Measurements from ENCODE around the gene ZNF487. TPM values are rescaled to one million over a fixed set of nuclear protein-coding genes. Genes with fewer than 3 reads are reported as not detected.

The ZNF487 gene
- total RNA-seq, 1 experiment from 2014 or later: 4.0 TPM

DNA sequence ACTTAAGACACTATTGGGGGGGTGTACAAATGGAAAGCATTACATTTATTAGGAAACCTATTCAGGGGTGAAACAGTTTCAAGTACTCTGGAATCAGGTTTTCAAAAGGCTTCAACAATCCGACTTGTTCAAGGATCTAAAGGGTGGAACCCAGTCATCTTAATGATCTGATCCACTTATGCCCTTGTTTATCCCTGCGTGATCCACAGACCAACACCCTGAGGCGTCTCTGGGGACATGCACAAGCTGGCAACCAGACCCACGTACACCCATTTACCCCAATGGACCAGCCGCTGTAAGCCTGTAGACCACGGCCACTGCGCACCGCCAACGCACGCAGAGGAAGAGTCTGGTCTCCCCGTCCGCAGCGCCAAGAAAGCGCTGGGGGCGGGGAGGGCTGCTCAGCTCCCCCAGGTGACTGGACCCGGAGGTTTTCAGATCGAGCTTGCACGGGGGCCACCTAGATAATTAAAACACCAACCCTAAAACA lies 41.3 kb upstream of the ZNF487 start:
- H3K9me2 ChIP-seq (ENCODE audit: insufficient read depth): no peaks in the 10 kb centered on the region
- no peak for DNase-seq (ENCODE audit: low read depth, low spot score)
- H3K4me3 ChIP-seq (replicated peaks in 1 of 2; ENCODE audit: low read depth in 1 of 2, low read length in 2 of 2): peak overlapping the region; percentile 60 to 63
- no TSS peak for BruUV-seq (replicated peaks)
- H3K9me3 ChIP-seq (ENCODE audit: control insufficient read depth in 1 of 2, insufficient read depth in 1 of 2, low read depth in 1 of 2, low read length in 2 of 2): no peaks in the 10 kb centered on the region
- intact Hi-C loops (cut with micrococcal nuclease): no loop called here
- H3K36me3 ChIP-seq (ENCODE audit: control insufficient read depth in 1 of 2, insufficient read depth in 2 of 2, low read length in 2 of 2): peaks cover 28 to 64% of the 10 kb centered on the region in 2 experiments
- no peaks in the 10 kb centered on the region for H3K27me3 ChIP-seq (ENCODE audit: insufficient read depth, low read length)
- RAD21 ChIA-PET (ENCODE audit: low non-redundant PET in 1 of 2, low total read pairs in 2 of 2, uncharacterized antibody in 2 of 2, unreplicated experiment in 2 of 2): no interaction called here
- H4K20me1 ChIP-seq (ENCODE audit: insufficient read depth): peaks cover 37% of the 10 kb centered on the region; the same call in 1 of the 2 replicates
- H3K27ac ChIP-seq (ENCODE audit: low read depth, low read length): peak overlapping the region; percentile 96
- H3K79me2 ChIP-seq (ENCODE audit: insufficient read depth, low read length): peaks cover 99% of the 10 kb centered on the region
- TF ChIP-seq, protein P1, sequence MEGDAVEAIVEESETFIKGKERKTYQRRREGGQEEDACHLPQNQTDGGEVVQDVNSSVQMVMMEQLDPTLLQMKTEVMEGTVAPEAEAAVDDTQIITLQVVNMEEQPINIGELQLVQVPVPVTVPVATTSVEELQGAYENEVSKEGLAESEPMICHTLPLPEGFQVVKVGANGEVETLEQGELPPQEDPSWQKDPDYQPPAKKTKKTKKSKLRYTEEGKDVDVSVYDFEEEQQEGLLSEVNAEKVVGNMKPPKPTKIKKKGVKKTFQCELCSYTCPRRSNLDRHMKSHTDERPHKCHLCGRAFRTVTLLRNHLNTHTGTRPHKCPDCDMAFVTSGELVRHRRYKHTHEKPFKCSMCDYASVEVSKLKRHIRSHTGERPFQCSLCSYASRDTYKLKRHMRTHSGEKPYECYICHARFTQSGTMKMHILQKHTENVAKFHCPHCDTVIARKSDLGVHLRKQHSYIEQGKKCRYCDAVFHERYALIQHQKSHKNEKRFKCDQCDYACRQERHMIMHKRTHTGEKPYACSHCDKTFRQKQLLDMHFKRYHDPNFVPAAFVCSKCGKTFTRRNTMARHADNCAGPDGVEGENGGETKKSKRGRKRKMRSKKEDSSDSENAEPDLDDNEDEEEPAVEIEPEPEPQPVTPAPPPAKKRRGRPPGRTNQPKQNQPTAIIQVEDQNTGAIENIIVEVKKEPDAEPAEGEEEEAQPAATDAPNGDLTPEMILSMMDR (IDR thresholded peaks at IDR 0.05 in 2 of 3, conservative IDR thresholded peaks at IDR 0.05 in 1 of 3; ENCODE audit: borderline replicate concordance in 1 of 3, insufficient read depth in 1 of 3, low read depth in 2 of 3, low read length in 2 of 3): no peak
- no peak for TF ChIP-seq ZNF274 (IDR thresholded peaks at IDR 0.05; ENCODE audit: low read depth, low read length)
- no peak for TF ChIP-seq SIN3A (IDR thresholded peaks at IDR 0.05; ENCODE audit: low read depth)
- no peak for TF ChIP-seq POLR2A (IDR thresholded peaks at IDR 0.05; ENCODE audit: borderline replicate concordance, extremely low read depth, insufficient read depth, insufficient read length)
- TF ChIP-seq, protein P2, sequence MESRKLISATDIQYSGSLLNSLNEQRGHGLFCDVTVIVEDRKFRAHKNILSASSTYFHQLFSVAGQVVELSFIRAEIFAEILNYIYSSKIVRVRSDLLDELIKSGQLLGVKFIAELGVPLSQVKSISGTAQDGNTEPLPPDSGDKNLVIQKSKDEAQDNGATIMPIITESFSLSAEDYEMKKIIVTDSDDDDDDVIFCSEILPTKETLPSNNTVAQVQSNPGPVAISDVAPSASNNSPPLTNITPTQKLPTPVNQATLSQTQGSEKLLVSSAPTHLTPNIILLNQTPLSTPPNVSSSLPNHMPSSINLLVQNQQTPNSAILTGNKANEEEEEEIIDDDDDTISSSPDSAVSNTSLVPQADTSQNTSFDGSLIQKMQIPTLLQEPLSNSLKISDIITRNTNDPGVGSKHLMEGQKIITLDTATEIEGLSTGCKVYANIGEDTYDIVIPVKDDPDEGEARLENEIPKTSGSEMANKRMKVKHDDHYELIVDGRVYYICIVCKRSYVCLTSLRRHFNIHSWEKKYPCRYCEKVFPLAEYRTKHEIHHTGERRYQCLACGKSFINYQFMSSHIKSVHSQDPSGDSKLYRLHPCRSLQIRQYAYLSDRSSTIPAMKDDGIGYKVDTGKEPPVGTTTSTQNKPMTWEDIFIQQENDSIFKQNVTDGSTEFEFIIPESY (IDR thresholded peaks at IDR 0.05; ENCODE audit: extremely low read depth, insufficient replicate concordance, low read length): no peak
- TF ChIP-seq, protein P3, sequence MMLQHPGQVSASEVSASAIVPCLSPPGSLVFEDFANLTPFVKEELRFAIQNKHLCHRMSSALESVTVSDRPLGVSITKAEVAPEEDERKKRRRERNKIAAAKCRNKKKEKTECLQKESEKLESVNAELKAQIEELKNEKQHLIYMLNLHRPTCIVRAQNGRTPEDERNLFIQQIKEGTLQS (IDR thresholded peaks at IDR 0.05): no peak
- TF ChIP-seq, protein P4, sequence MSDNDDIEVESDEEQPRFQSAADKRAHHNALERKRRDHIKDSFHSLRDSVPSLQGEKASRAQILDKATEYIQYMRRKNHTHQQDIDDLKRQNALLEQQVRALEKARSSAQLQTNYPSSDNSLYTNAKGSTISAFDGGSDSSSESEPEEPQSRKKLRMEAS (IDR thresholded peaks at IDR 0.05): no peak
- no peak for TF ChIP-seq SRF (IDR thresholded peaks at IDR 0.05; ENCODE audit: low read depth)
- no peak for TF ChIP-seq JUND (IDR thresholded peaks at IDR 0.05)
- no peak for TF ChIP-seq RAD21 (IDR thresholded peaks at IDR 0.05; ENCODE audit: low read depth)
- TF ChIP-seq YY1 (IDR thresholded peaks at IDR 0.05; ENCODE audit: extremely low read depth, insufficient replicate concordance, low read depth, low read length): no peak
- TF ChIP-seq ZFX (IDR thresholded peaks at IDR 0.05): no peak
- no peak for TF ChIP-seq EGR1 (IDR thresholded peaks at IDR 0.05; ENCODE audit: low read depth)
- TF ChIP-seq ELF1 (IDR thresholded peaks at IDR 0.05; ENCODE audit: borderline replicate concordance, low read depth): no peak
- POLR2A ChIA-PET: interaction anchor here (0.7 to 2.1 kb wide), 3 partner anchors 9 to 14 kb away, joined by 4 to 11 read pairs (median 5); partner anchors contain the start of gene HNRNPF
- CTCF ChIA-PET: no interaction called here
- H2AFZ ChIP-seq (ENCODE audit: low read depth, low read length, poor library complexity, severe bottlenecking): no peak overlapping the region
- H3K4me1 ChIP-seq (ENCODE audit: control insufficient read depth in 1 of 2, insufficient read depth in 2 of 2, low read length in 2 of 2): peaks cover 27 to 55% of the 10 kb centered on the region in 2 experiments
- H3K4me2 ChIP-seq (ENCODE audit: low read length): peak overlapping the region; percentile 92
- H3K9ac ChIP-seq (ENCODE audit: low read length): peak overlapping the region; percentile 100
- ATAC-seq: no peak

Measured in HCT116 (cell line).